SK-N-DZ (cell line): ENCODE data around the gene RARRES1. TPM values are rescaled to one million over a fixed set of nuclear protein-coding genes. Genes with fewer than 3 reads are reported as not detected.

Experiments
- DNase-seq: peaks from one replicate; pipeline ENCODE4 v3.0.0-alpha.2; 2015; ENCODE audit warnings: low spot score
- polyA plus RNA-seq, 2 experiments: library from polyadenylated mRNA; depleted of rRNA; stranded (reverse); fragments of >200 nt; gene quantifications; 2 replicates each; pipeline ENCODE4 v1.2.3, GENCODE V29; 2014

The RARRES1 gene
- polyA plus RNA-seq (2014; cell fraction: cytosol; rRNA removed), result not detected in 2 replicates
- polyA plus RNA-seq (2014; cell fraction: nucleus; rRNA removed), result not detected in 2 replicates

- DNase-seq, result no peak
Measured at GRCh38 chr3:158731938-158732855, at the start of gene RARRES1. TSS of gene RARRES1 (minus strand) at chr3:158732457. CDS start at chr3:158732415, 42 bp downstream.

- no peak for DNase-seq
Measured at GRCh38 chr3:158781849-158782248, 49.6 kb upstream of the RARRES1 start.

GRCh38 chr3:158781191-158781590 is 48.9 kb upstream of the RARRES1 start:
- DNase-seq, result no peak

- DNase-seq, result no peak
Measured at GRCh38 chr3:158780766-158781165, 48.5 kb upstream of the RARRES1 start.

- DNase-seq, result no peak
Measured at GRCh38 chr3:158777161-158777873, 45.1 kb upstream of the RARRES1 start.

- DNase-seq, result no peak
Measured at GRCh38 chr3:158776531-158776930, 44.3 kb upstream of the RARRES1 start.

- DNase-seq, result no peak
Measured at GRCh38 chr3:158775426-158776410, 43.5 kb upstream of the RARRES1 start.

GRCh38 chr3:158774965-158775364 is 42.7 kb upstream of the RARRES1 start:
- DNase-seq, result no peak

GRCh38 chr3:158773845-158774830 is 41.9 kb upstream of the RARRES1 start:
- no peak for DNase-seq

GRCh38 chr3:158773166-158773565 is 40.9 kb upstream of the RARRES1 start:
- no peak for DNase-seq

- no peak for DNase-seq
Measured at GRCh38 chr3:158771982-158772381, 39.7 kb upstream of the RARRES1 start.

- DNase-seq, result no peak
Measured at GRCh38 chr3:158771577-158771976, 39.3 kb upstream of the RARRES1 start.

GRCh38 chr3:158770741-158771350 is 38.6 kb upstream of the RARRES1 start:
- no peak for DNase-seq

GRCh38 chr3:158769952-158770740 is 37.9 kb upstream of the RARRES1 start:
- no peak for DNase-seq

- DNase-seq, result no peak
Measured at GRCh38 chr3:158769549-158769948, 37.3 kb upstream of the RARRES1 start.

- no peak for DNase-seq
Measured at GRCh38 chr3:158768881-158769543, 36.8 kb upstream of the RARRES1 start.

GRCh38 chr3:158768361-158768787 is 36.1 kb upstream of the RARRES1 start:
- DNase-seq, result no peak

GRCh38 chr3:158766364-158766763 is 34.1 kb upstream of the RARRES1 start:
- DNase-seq, result no peak
